HFFc6 (cell line): ENCODE measurements around the gene VTCN1. TPM values are rescaled to one million over a fixed set of nuclear protein-coding genes. Genes with fewer than 3 reads are reported as not detected.
"Not testable (repeated sequence)": the region's sequence is repeated elsewhere in the genome, so short reads cannot be mapped to it uniquely, and the experiment has no call there.

Source experiments
- DNase-seq: peaks from one replicate; pipeline ENCODE4 v3.0.0-alpha.2; 2018
- H3K27ac Mint-ChIP-seq: 2 replicates; pipeline ENCODE4 v1.8.0; 2020; ENCODE audit warnings: mild to moderate bottlenecking, mixed read lengths
- H3K27me3 Mint-ChIP-seq: 2 replicates; pipeline ENCODE4 v1.8.0; 2021; ENCODE audit warnings: mild to moderate bottlenecking, moderate library complexity, mixed read lengths; ENCODE audit not compliant: insufficient read depth
- H3K36me3 Mint-ChIP-seq: 2 replicates; pipeline ENCODE4 v1.8.0; 2021; ENCODE audit warnings: low read depth, mixed read lengths
- H3K4me1 Mint-ChIP-seq: 2 replicates; pipeline ENCODE4 v1.8.0; 2020; ENCODE audit warnings: low read depth, mixed read lengths
- H3K4me3 Mint-ChIP-seq: 2 replicates; pipeline ENCODE4 v1.8.0; 2020; ENCODE audit warnings: mild to moderate bottlenecking, moderate library complexity, mixed read lengths
- H3K9me3 Mint-ChIP-seq: 2 replicates; pipeline ENCODE4 v1.8.0; 2020; ENCODE audit warnings: mild to moderate bottlenecking, mixed read lengths
- CTCF ChIP-seq: fragments of 200-600 bp; sonication (generic); IDR thresholded peaks from 2 replicates; pipeline ENCODE4 v1.5.0; 2021; ENCODE audit warnings: antibody characterized with exemption, mild to moderate bottlenecking
- total RNA-seq, 6 experiments: library from RNA; stranded (reverse); fragmentation: NEBNext Ultra II Directional; extraction: Animal tissue kit (Norgen Biotek cat#: 25700); gene quantifications; 2 replicates in 1 of 6; 3 replicates in 5 of 6; pipeline ENCODE4 v1.2.3, GENCODE V29; 2021

VTCN1 gene
- total RNA-seq, 6 experiments from 2014 or later = not detected

GRCh38 chr1:117104986-117105385 is 105.7 kb downstream of the VTCN1 start:
- TF ChIP-seq CTCF = no peak
- Mint-ChIP-seq H3K4me3 (no peak overlapping the region), H3K9me3 (no peaks in the 10 kb centered on the region), H3K27me3 (no peaks in the 10 kb centered on the region; the same call in none of the 2 replicates), H3K27ac (no peak overlapping the region), H3K4me1 (peaks cover 11% of the 10 kb centered on the region), H3K36me3 (peaks cover 60% of the 10 kb centered on the region)
- no peak for DNase-seq

DNA sequence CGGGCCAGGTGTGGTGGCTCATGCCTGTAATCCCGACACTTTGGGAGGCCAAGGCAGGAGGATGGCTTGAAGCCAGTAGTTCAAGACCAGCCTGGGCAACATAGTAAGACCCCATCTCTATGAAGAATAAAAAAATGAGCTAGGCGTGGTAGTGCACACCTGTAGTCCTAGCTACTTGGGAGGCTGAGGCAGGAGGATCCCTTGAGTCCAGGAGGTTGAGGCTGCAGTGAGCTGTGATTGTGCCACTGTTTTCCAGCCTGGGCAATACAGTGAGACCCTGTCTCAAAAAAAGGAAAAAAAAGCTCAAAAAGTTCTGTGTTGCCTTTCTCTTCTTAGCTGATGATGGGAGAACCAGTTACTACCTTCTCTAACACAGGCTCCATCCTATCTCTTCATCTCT is 108.9 kb downstream of the VTCN1 start:
- H3K27me3 Mint-ChIP-seq, H3K9me3 Mint-ChIP-seq, H3K27ac Mint-ChIP-seq, DNase-seq, H3K4me3 Mint-ChIP-seq: not testable (repeated sequence)
- H3K4me1 Mint-ChIP-seq = peaks cover 20% of the 10 kb centered on the region
- peaks cover 46% of the 10 kb centered on the region for H3K36me3 Mint-ChIP-seq

DNA sequence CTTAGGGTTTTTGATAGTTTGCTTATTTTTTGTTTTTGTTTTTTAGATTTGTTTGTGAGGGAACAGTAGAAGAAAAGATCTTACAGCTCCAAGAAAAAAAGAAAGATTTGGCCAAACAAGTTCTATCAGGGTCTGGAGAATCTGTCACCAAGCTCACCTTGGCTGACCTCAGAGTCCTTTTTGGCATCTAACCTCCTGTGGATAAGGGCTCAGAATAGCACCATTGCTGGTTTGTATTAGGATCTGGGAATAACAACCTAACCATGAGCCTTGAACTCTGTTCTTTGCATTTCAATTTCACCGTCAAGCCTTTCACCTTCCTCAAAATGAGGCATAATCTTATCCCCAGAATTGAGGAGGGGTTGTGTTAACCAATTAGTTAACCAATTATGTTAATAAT is 109.4 kb downstream of the VTCN1 start:
- no peaks in the 10 kb centered on the region for H3K9me3 Mint-ChIP-seq

DNA sequence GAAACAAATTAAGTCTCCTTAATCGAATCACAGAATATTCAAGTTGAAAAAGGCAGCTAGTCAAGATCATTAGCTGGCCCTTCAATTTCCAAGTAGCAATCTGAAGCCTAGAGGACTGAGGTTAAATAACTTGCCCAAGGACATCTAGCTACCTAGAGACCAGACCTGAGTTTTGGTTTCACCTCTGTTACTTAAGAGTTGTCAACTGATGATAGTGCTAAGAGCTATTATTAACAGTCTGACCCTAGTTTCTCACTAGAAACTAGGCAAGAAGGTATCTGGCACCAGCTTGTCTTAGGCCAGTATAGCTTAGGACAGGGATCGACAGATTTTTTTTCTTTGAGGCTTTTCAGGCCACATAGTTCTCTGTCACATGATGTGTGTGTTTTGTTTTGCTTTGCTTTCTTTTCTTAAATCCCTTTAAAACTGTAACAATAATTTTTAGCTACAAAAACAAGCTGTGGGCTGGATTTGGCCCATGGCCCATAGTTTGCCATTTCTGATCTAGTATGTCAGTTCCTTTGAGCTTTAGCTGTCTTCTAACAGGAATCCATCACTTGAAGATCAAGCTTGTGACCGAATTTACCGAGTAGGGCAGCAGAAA is 112.3 kb downstream of the VTCN1 start:
- peak; percentile 14 for DNase-seq

More for the DNA sequence above, 109.4 kb downstream of the VTCN1 start:
- DNase-seq = no peak
- TF ChIP-seq CTCF = no peak
- Mint-ChIP-seq H3K4me3 (no peak overlapping the region), H3K4me1 (peaks cover 25% of the 10 kb centered on the region), H3K27me3 (no peaks in the 10 kb centered on the region; the same call in none of the 2 replicates), H3K36me3 (peaks cover 41% of the 10 kb centered on the region), H3K27ac (no peak overlapping the region)

GRCh38 chr1:117097443-117097842 is 113.3 kb downstream of the VTCN1 start:
- H3K27me3 Mint-ChIP-seq = no peaks in the 10 kb centered on the region; the same call in none of the 2 replicates
- no peaks in the 10 kb centered on the region for H3K9me3 Mint-ChIP-seq
- H3K4me3 Mint-ChIP-seq = peak overlapping the region; percentile 27; the same call in 1 of the 2 replicates
- peak; percentile 90 for DNase-seq
- H3K36me3 Mint-ChIP-seq = peaks cover 26% of the 10 kb centered on the region
- H3K27ac Mint-ChIP-seq = peak overlapping the region; percentile 90
- no peak for TF ChIP-seq CTCF
- peaks cover 64% of the 10 kb centered on the region for H3K4me1 Mint-ChIP-seq

More for the DNA sequence above, 112.3 kb downstream of the VTCN1 start:
- Mint-ChIP-seq H3K27ac (peak overlapping the region; percentile 90), H3K9me3 (no peaks in the 10 kb centered on the region), H3K4me1 (peaks cover 55% of the 10 kb centered on the region), H3K4me3 (no peak overlapping the region), H3K36me3 (peaks cover 33% of the 10 kb centered on the region), H3K27me3 (no peaks in the 10 kb centered on the region; the same call in none of the 2 replicates)
- TF ChIP-seq CTCF = no peak

GRCh38 chr1:117096951-117097408 is 113.7 kb downstream of the VTCN1 start:
- H3K4me1 Mint-ChIP-seq = peaks cover 69% of the 10 kb centered on the region
- peaks cover 26% of the 10 kb centered on the region for H3K36me3 Mint-ChIP-seq
- H3K27ac Mint-ChIP-seq = peak overlapping the region; percentile 90
- peak; percentile 37 for DNase-seq
- no peaks in the 10 kb centered on the region for H3K9me3 Mint-ChIP-seq
- no peak for TF ChIP-seq CTCF
- no peaks in the 10 kb centered on the region; the same call in none of the 2 replicates for H3K27me3 Mint-ChIP-seq
- H3K4me3 Mint-ChIP-seq = peak overlapping the region; percentile 27
